ENCODE results near the gene NAA20. TPM values are rescaled to one million over a fixed set of nuclear protein-coding genes. Genes with fewer than 3 reads are reported as not detected.
A peak's percentile ranks its signal among the peaks of the same experiment; 100 is the strongest.

NAA20 gene
- total and polyA plus RNA-seq, 2 of the 13 experiments (the other 11 are each of a cell fraction or from before 2014, with no cell fraction given) = 81.9 to 82.8 TPM

GRCh38 chr20:20052074-20052970, 35.2 kb downstream of the NAA20 start, which contains the start of the genes CFAP61 and CRNKL1 (continued):
- peak; percentile 96 for TF ChIP-seq BCL3 (CRISPR knock-in tag; IDR thresholded peaks at IDR 0.05)
- TF ChIP-seq PBX3 (CRISPR knock-in tag; IDR thresholded peaks at IDR 0.05; ENCODE audit: borderline replicate concordance) = no peak
- peak; percentile 60; the same call in 1 of the 2 replicates for TF ChIP-seq HOXA7 (CRISPR knock-in tag; IDR thresholded peaks at IDR 0.05)
- TF ChIP-seq PRMT3 (CRISPR knock-in tag; IDR thresholded peaks at IDR 0.05; ENCODE audit: borderline replicate concordance, low read depth) = no peak; the same call in 1 of the 2 replicates
- TF ChIP-seq POLR2G (IDR thresholded peaks at IDR 0.05; ENCODE audit: low read depth, low read length) = peak; percentile 98
- TF ChIP-seq SMARCE1 (IDR thresholded peaks at IDR 0.05; ENCODE audit: borderline replicate concordance) = no peak
- TF ChIP-seq ZNF800 (CRISPR knock-in tag; IDR thresholded peaks at IDR 0.05) = peak; percentile 92
- TF ChIP-seq ZNF562 (CRISPR knock-in tag; IDR thresholded peaks at IDR 0.05; ENCODE audit: borderline replicate concordance) = no peak
- TF ChIP-seq SP140L (CRISPR knock-in tag; IDR thresholded peaks at IDR 0.05; ENCODE audit: borderline replicate concordance) = peak; percentile 83; the same call in 1 of the 2 replicates
- TF ChIP-seq FOXK1 (CRISPR knock-in tag; IDR thresholded peaks at IDR 0.05; ENCODE audit: borderline replicate concordance, low read depth) = peak; percentile 97
- TF ChIP-seq ARNT (IDR thresholded peaks at IDR 0.05) = no peak
- peak; percentile 96 for TF ChIP-seq POLR2A (IDR thresholded peaks at IDR 0.05; ENCODE audit: insufficient read depth in 1 of 2, low read depth in 2 of 2, low read length in 2 of 2)
- no peak; the same call in 1 of the 2 replicates for TF ChIP-seq SSRP1 (CRISPR knock-in tag; IDR thresholded peaks at IDR 0.05)
- TF ChIP-seq RXRA (CRISPR knock-in tag; IDR thresholded peaks at IDR 0.05) = peak; percentile 88
- no peak; the same call in 1 of the 2 replicates for TF ChIP-seq ZNF646 (CRISPR knock-in tag; IDR thresholded peaks at IDR 0.05)
- no peak for TF ChIP-seq ZKSCAN8 (CRISPR knock-in tag; IDR thresholded peaks at IDR 0.05; ENCODE audit: borderline replicate concordance)
- TF ChIP-seq GPN1 (CRISPR knock-in tag; IDR thresholded peaks at IDR 0.05; ENCODE audit: borderline replicate concordance) = no peak
